ENCODE data around the gene GADD45A.

DNA sequence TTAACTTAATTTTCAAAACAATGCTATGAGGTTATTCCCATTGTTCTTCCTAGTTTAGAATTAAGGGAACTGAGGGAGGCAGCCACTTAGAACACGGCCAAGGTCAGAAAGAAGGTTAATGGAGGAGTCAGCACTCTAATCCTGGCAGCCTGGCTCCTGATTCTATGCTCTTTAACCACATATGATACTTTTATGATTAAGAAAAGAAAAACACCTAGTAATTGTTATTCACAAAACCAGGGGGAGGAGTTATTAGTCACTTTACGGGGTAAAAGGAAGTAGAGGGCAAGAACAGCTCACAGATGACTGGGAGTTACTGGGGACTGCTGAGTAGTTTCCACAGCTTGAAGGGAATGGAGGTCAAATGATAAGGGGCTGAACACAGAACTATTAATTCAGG is 38.6 kb downstream of the GADD45A start:
- TF ChIP-seq CTCF (IDR thresholded peaks at IDR 0.05; ENCODE audit: low read depth, low read length, missing input control): no peak
- no peak for TF ChIP-seq EGR1 (IDR thresholded peaks at IDR 0.05; ENCODE audit: low read depth in 2 of 2)
- no peak for TF ChIP-seq ZBTB33 (IDR thresholded peaks at IDR 0.05)
- TF ChIP-seq RAD21 (IDR thresholded peaks at IDR 0.05): no peak
- TF ChIP-seq SP1 (IDR thresholded peaks at IDR 0.05): no peak
- TF ChIP-seq, protein P1, sequence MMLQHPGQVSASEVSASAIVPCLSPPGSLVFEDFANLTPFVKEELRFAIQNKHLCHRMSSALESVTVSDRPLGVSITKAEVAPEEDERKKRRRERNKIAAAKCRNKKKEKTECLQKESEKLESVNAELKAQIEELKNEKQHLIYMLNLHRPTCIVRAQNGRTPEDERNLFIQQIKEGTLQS (IDR thresholded peaks at IDR 0.05): no peak
- no peak for TF ChIP-seq JUND (IDR thresholded peaks at IDR 0.05)
- TF ChIP-seq HNF4A (conservative IDR thresholded peaks at IDR 0.05): no peak
- TF ChIP-seq, protein P2, sequence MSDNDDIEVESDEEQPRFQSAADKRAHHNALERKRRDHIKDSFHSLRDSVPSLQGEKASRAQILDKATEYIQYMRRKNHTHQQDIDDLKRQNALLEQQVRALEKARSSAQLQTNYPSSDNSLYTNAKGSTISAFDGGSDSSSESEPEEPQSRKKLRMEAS (IDR thresholded peaks at IDR 0.05): no peak
- TF ChIP-seq, protein P3, sequence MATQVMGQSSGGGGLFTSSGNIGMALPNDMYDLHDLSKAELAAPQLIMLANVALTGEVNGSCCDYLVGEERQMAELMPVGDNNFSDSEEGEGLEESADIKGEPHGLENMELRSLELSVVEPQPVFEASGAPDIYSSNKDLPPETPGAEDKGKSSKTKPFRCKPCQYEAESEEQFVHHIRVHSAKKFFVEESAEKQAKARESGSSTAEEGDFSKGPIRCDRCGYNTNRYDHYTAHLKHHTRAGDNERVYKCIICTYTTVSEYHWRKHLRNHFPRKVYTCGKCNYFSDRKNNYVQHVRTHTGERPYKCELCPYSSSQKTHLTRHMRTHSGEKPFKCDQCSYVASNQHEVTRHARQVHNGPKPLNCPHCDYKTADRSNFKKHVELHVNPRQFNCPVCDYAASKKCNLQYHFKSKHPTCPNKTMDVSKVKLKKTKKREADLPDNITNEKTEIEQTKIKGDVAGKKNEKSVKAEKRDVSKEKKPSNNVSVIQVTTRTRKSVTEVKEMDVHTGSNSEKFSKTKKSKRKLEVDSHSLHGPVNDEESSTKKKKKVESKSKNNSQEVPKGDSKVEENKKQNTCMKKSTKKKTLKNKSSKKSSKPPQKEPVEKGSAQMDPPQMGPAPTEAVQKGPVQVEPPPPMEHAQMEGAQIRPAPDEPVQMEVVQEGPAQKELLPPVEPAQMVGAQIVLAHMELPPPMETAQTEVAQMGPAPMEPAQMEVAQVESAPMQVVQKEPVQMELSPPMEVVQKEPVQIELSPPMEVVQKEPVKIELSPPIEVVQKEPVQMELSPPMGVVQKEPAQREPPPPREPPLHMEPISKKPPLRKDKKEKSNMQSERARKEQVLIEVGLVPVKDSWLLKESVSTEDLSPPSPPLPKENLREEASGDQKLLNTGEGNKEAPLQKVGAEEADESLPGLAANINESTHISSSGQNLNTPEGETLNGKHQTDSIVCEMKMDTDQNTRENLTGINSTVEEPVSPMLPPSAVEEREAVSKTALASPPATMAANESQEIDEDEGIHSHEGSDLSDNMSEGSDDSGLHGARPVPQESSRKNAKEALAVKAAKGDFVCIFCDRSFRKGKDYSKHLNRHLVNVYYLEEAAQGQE (IDR thresholded peaks at IDR 0.05): no peak
- no peak for TF ChIP-seq RXRA (IDR thresholded peaks at IDR 0.05)
- TF ChIP-seq YY1 (IDR thresholded peaks at IDR 0.05): no peak
